DND-41 (cell line): ENCODE measurements around the gene POLL.

Experiments used
- CTCF ChIP-seq: IDR thresholded peaks from 2 replicates; pipeline ENCODE4 v1.5.1; 2012; ENCODE audit warnings: borderline replicate concordance, low read length, moderate library complexity, mild to moderate bottlenecking; ENCODE audit not compliant: poor library complexity, severe bottlenecking; ENCODE audit errors: extremely low read depth
- EZH2 ChIP-seq: IDR thresholded peaks from 3 replicates; pipeline ENCODE4 v1.6.1; 2012; ENCODE audit warnings: borderline replicate concordance, low read depth, mild to moderate bottlenecking, moderate library complexity, low read length, inconsistent platforms; ENCODE audit not compliant: severe bottlenecking

DNA sequence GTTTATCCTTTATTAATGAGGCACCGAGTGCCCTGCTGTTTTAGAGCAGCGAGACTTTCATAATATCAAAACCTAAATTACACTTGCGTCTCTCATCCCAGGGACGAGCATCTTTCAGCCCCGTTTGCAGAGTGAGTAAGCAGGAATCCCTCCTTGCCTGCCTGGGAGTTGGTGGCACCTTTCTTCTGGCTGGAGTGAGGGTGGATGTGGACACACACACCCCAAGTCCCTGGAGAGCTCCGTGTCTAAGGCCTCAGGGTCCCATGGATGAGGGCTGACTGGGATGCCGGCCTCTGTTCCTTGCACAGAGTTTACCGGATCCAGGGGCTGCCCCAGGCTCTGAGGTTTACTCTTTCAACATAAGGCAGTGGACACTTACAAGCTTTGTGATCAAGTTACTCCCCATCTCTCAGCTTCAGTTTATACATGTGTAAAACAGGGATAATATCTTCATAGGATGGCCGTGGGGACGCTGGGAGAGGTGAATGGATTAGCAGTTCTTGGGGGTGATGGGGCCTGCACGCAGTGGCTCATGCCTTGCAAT, 24.5 kb downstream of the POLL start:
- no peak for TF ChIP-seq CTCF
- TF ChIP-seq EZH2, result no peak
